Motor neuron (in vitro differentiated cells): ENCODE data around the gene CNTD1. TPM values are rescaled to one million over a fixed set of nuclear protein-coding genes. Genes with fewer than 3 reads are reported as not detected.

ENCODE experiments used
- ATAC-seq, 8 experiments: fragments of 200-7000 bp; cut with Tn5 transposase; replicated peaks in 6 of 8; 2 replicates each; pipeline ENCODE4 v1.8.0; 2021; ENCODE audit warnings: mild to moderate bottlenecking in 8 of 8, moderate library complexity in 8 of 8
- H3K27ac ChIP-seq, 2 donors: fragments of 250-450 bp; sonication (Bioruptor Pico); 2 replicates each; pipeline ENCODE4 v1.9.0; 2021; ENCODE audit warnings: antibody characterized with exemption in 2 of 2, mild to moderate bottlenecking in 2 of 2, moderate library complexity in 1 of 2
- H3K4me1 ChIP-seq, 2 donors: fragments of 250-450 bp; sonication (Bioruptor Pico); replicated peaks in 1 of 2; 2 replicates each; pipeline ENCODE4 v1.6.1; 2021; ENCODE audit warnings: antibody characterized with exemption in 2 of 2, mild to moderate bottlenecking in 2 of 2, moderate library complexity in 1 of 2
- H3K4me3 ChIP-seq, 5 donors: fragments of 250-450 bp; sonication (Bioruptor Pico); 2 replicates each; pipeline ENCODE4 v1.9.0; 2021; ENCODE audit warnings: antibody characterized with exemption in 5 of 5, mild to moderate bottlenecking in 5 of 5, moderate library complexity in 4 of 5
- WGBS, 10 experiments: fragments of 450-650 bp; shearing (Covaris generic); methylation state at CpG; one replicate each; pipeline ENCODE4 v1.0.0; 2022; 5-methylcytosine and 5-hydroxymethylcytosine counted together
- in situ Hi-C, 9 experiments: fragments of 400-800 bp; cut with MboI; loops; one replicate each; pipeline ENCODE4 v1.15.0; 2021; ENCODE audit warnings: low sequenced_read_pairs in 9 of 9, low pct_unique_long_range_greater_than_20kb in 2 of 9; ENCODE audit not compliant: unreplicated experiment in 9 of 9
- total RNA-seq, 8 experiments: library from RNA; unstranded; fragments of 300-600 nt; gene quantifications; 2 replicates each; pipeline versions ENCODE4 v1.2.3 to v1.2.4, GENCODE V29; 2022

Gene CNTD1
- total RNA-seq, 8 experiments from 2014 or later: 0.58 to 3.8 (median 0.81) TPM

DNA sequence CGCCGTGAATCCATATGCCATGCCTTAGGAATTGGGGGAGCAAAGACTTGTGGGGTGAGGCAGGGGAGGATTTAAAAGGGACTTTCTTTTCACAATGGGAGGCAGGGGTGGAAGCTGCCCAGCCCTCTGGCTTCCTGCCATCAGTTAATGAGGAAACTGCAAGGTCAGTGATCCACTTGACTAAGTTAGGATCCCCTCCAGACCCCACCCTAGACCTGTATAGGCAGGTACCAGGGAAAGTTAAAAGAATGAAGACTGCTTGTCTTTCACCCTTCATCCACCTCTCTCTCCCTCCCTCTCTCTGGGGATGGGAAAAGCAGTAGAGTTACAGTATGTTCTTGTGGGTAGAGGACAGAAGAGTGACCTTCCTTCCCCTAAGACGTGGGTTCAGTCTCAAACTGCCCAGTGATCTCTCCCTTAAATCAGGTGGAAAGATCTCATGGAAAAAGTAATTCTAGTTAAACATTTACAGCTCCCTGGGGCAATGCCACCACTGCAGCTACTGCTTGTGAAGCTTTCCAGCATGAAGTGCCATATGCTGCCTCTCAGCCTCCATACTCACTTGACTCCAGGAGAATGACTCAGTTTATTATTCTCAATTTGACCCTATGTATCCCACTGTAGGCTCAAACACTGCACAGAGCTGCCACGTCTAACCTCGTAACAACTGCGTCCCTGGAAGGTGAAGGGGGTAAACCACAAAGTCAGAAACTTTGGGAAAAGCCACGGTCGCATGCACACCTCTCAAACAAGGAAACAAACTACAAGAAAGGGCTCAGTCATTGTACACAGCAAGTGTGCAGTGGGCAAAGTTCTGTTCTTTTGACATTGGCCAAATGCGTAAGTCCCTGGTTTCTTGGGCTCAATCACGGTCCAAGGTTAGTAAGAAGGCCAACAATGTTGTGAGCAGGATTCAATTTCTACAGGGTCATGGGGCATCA lies 1.3 kb upstream of the CNTD1 start:
- ATAC-seq: no peak
- Histone ChIP-seq H3K4me1 (peaks cover 4 to 5% of the 10 kb centered on the region in 2 donors), H3K27ac (no peak overlapping the region), H3K4me3 (peak overlapping the region; percentile 66 to 99 (median 91))
- WGBS, 10 experiments: 20 to 100% (median 54%) methylated on average over 1 to 6 of the region's 10 CpGs; no CpG with 5 or more reads in 3 of the 10 experiments
- in situ Hi-C loops: no loop called here

DNA sequence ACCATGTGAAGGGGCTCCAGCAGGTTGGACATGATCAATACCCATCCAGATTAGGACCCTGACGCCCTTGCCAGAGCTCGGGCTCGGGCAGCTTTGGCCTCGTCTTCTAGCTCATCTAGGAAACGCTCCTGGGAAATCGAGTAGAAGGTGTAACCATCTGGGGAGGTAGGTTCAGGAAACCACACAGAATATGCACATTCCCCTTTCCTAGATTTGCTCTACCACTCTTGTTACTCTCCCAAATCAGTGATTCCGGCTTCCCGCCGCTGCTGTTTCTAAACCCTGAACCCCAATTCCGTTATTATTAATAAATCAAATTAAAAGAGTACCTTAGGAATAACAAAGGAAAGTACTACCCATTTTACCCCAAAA lies 664 bp upstream of the CNTD1 start:
- in situ Hi-C loops: no loop called here
- WGBS, 10 experiments: 0 to 47% (median 15%) methylated on average over 1 to 10 of the region's 10 CpGs; no CpG with 5 or more reads in 1 of the 10 experiments
- peak overlapping the region; percentile 66 to 99 (median 91) for H3K4me3 ChIP-seq
- peaks cover 4 to 5% of the 10 kb centered on the region in 2 donors for H3K4me1 ChIP-seq
- H3K27ac ChIP-seq: peak overlapping the region; percentile 46 to 77
- peak in 3 of 8 experiments; percentile 2 to 23 (median 9) for ATAC-seq

DNA sequence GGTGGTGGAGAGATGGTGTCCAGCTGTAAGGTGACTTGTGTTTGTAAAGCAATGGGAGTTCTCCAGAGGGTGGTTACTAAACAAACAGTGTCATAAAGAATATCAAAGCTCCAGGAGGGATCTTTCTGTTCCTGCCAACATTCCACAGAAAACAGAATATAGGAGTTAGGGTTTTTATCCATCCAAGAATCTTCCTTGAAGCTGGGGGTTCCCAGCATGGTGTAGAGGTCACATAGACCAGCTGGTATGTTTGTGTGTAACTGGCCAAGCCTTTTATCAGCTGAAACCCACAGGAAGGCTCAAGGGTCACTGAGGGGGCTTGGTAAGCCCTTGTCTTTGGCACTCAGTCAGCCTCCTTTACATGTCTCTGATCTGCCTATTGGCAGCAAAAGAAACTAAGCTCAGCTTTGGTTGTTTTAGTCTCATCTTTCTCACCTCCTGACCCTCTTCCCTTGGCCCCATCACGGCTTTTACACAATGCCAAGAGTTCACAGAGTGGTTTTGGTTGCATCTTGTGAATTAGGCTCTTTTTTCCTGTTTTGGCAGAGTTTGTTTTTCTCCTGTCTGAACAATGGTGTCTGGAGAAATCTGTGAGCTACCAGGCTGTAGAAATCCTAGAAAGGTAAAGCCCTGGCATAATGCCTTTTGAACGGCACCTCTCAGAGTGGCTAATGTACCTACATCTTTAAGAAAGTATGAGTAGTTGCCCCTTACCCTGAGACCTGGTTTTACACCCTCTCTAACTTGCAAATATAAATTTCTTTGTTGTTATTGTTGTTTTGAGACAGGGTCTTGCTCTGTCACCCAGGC lies 4.6 kb downstream of the CNTD1 start:
- no peak for ATAC-seq
- 0 to 54% (median 33%) methylated on average over 1 to 2 of the region's 2 CpGs; no CpG with 5 or more reads in 3 of the 10 experiments for WGBS, 10 experiments
- in situ Hi-C loops: no loop called here
- H3K4me1 ChIP-seq: no peaks in the 10 kb centered on the region
- no peak overlapping the region for H3K4me3 ChIP-seq
- no peak overlapping the region for H3K27ac ChIP-seq

DNA sequence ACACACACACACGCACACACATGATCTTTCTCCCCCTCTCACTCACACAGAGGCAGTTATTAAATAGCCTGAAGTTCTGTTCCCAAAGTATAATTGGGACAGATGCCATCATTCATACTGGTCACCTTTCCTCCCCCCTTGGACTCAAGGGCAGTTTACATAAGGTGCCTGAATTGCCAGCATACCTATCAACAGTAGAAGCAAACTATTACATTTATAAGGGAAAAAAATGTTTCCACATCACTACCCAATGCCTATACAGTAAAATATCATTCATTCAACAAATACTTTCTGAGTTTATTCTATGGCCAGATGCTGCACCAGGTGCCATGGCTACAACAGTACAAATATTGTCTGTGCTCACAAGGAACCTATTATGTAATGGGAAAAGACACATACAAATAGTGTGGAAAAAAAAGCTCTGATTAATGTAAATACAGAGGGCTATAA lies 6.3 kb downstream of the CNTD1 start:
- H3K4me3 ChIP-seq: no peak overlapping the region
- WGBS, 10 experiments: 60 to 100% (median 89%) methylated on average over 1 of the region's 1 CpG; no CpG with 5 or more reads in 6 of the 10 experiments
- ATAC-seq: peak in 3 of 8 experiments; percentile 13 to 87 (median 62)
- in situ Hi-C loops: no loop called here
- no peak overlapping the region for H3K27ac ChIP-seq
- no peaks in the 10 kb centered on the region for H3K4me1 ChIP-seq

DNA sequence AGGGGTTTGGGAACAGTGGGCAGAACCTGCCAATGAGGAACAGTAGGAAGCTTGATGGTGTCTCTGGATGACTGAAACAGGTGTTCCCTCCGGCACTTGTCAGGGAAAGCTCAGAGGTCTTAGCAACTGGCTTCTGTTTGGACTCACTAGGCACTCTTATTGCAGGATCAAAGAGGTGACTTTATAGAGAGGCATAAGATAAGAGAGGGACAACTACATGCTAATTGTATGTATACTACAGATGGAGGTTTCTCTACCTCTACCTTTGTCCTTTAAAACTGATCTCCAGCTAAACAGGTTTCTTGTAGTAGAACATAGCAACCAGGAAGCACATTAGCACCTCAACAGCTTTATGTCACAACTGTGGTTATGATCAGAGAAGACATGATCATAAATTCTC lies 7.6 kb downstream of the CNTD1 start:
- no peak for ATAC-seq
- WGBS, 10 experiments: 83 to 100% (median 100%) methylated on average over 1 of the region's 1 CpG; no CpG with 5 or more reads in 7 of the 10 experiments
- H3K4me1 ChIP-seq: no peaks in the 10 kb centered on the region
- in situ Hi-C loops: no loop called here
- H3K4me3 ChIP-seq: no peak overlapping the region
- H3K27ac ChIP-seq: no peak overlapping the region

DNA sequence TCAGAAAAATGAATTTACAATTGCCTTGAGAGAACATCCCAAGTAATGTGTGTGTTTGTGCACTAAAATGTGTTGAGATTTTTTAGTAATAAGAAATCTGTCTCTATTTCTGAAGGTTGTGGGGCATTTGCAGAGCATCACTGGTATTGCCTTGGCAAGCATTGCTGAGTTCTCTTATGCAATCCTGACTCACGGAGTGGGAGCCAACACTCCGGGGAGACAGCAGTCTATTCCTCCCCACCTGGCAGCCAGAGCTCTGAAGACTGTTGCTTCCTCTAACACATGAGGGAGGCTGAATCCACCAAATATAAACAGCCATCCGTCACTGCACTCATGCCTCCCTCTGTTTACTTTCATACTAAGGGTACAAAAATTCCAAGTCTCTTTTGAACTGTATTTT lies 10.6 kb downstream of the CNTD1 start:
- Histone ChIP-seq H3K4me3 (no peak overlapping the region), H3K4me1 (no peaks in the 10 kb centered on the region), H3K27ac (no peak overlapping the region)
- WGBS, 10 experiments: 0 to 90% (median 77%) methylated on average over 1 to 3 of the region's 3 CpGs; no CpG with 5 or more reads in 1 of the 10 experiments
- ATAC-seq: peak in 2 of 8 experiments; percentile 27 to 42
- in situ Hi-C loops: no loop called here

DNA sequence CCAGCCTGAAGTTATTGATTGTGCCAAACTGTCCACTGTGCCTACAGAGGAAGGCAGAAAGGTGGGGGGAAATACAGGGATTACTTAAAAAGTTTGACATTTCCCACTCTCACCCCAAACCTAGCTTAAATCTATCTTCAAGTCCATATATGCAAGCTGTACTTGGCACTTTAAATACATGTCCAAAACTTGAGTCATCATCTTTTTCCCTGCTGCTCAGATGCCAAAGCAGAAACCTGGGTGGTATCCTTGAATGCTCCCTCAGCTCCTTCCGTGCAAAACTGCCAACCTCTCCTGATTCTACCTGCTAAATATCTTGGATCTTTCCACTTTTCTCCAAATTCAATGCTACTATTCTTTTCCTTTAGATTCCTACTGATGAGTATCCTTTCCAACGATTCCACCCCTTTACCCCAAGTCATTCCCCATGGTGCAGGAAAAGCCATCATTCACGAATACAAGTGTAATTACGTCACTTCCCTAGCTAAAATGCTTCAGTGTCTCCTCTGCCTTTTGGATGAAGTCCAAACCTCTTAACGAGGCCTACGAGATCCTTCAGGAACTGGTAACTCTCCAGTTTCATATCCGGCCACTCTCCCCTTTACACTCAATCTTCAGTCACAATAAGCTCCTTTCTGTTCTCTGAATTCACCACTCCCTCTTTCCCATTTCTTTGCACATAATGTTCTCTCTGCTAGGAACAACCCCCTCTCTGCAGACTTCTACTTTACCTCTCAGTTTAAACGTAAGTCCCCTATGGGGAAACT lies 16.2 kb downstream of the CNTD1 start:
- Histone ChIP-seq H3K4me1 (no peaks in the 10 kb centered on the region), H3K27ac (no peak overlapping the region), H3K4me3 (no peak overlapping the region)
- peak in 1 of 8 experiments; percentile 43 for ATAC-seq
- 10 to 100% (median 88%) methylated on average over 1 to 8 of the region's 8 CpGs for WGBS, 10 experiments
- in situ Hi-C loops: no loop called here

DNA sequence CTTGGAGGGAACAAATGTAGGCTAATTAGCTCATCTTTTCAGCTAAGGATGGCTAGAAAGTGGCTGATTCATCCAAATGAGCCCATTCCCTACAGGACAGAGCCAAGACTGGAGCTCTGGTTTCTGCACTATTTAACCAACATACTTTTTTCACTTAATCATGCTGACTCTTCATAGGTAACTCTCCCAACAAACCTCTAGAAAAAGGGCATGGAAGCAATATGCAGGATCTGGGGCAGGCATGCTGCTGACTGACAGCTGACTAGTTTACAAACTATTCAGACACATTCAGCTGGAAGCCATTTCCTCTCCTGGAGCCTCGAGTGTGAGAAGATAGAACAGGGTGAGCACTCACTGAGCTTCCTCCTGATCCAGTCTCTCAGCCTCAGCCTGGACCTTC lies 19.2 kb downstream of the CNTD1 start:
- 40 to 80% (median 43%) methylated on average over 1 of the region's 1 CpG; no CpG with 5 or more reads in 7 of the 10 experiments for WGBS, 10 experiments
- in situ Hi-C loops: no loop called here
- Histone ChIP-seq H3K4me1 (peaks cover 1 to 4% of the 10 kb centered on the region in 2 donors), H3K27ac (no peak overlapping the region), H3K4me3 (no peak overlapping the region)
- ATAC-seq: no peak

DNA sequence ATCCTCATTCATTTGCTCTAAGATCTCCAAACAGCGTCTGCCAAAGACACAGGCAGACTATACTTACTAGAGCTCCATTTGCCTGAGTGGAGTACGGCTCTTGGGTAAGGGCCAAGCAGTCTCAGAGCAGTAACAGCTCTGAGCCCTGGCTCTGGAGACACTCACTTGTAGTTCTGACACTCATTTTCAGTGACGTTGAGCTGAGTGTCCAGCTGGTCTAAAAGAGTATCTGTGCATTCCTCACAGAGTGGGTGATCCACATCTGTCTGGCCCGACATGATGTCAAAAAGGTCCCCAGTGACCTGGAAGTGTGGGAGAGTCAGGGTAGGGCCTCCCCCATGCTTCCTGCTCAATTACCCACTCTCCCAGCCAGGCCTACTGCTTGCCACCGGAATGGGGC lies 19.7 kb downstream of the CNTD1 start:
- no peak overlapping the region for H3K27ac ChIP-seq
- H3K4me1 ChIP-seq: peaks cover 6 to 9% of the 10 kb centered on the region in 2 donors
- H3K4me3 ChIP-seq: no peak overlapping the region
- WGBS, 10 experiments: 50 to 100% (median 83%) methylated on average over 1 to 4 of the region's 5 CpGs; no CpG with 5 or more reads in 4 of the 10 experiments
- in situ Hi-C loops: no loop called here
- ATAC-seq: no peak

DNA sequence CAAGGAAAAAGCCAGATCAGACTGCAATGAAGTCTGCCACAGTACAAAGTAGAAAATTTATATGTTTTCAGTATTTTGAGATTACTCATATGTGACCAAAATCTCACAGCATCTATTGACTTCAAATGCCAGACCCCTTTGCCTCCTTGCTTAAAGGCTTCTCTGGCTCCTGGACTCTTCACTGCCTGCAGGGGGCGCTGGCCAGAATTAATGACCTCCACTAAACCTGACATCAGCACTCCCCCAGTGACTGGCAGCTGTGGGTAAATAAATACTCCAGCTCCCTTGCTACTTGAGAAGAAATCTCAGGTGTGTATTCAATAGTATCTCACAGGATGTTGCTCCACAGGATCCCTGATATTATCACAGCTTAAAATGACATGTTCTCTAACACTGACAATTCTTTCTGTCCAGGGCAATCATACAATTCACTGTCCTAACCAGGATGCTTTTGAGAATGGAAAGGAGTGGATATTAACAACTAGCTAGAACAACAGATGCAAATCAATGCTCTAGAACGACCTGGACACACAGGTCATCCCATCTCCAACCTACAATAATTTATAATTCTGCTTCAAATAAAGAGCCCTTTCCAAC lies 21.4 kb downstream of the CNTD1 start:
- in situ Hi-C loops: no loop called here
- H3K4me3 ChIP-seq: no peak overlapping the region
- peak in 3 of 8 experiments; percentile 3 to 17 (median 9) for ATAC-seq
- H3K27ac ChIP-seq: no peak overlapping the region
- WGBS, 10 experiments: 0 to 29% (median 0%) methylated on average over 1 of the region's 2 CpGs; no CpG with 5 or more reads in 3 of the 10 experiments
- peaks cover 8 to 10% of the 10 kb centered on the region in 2 donors for H3K4me1 ChIP-seq

DNA sequence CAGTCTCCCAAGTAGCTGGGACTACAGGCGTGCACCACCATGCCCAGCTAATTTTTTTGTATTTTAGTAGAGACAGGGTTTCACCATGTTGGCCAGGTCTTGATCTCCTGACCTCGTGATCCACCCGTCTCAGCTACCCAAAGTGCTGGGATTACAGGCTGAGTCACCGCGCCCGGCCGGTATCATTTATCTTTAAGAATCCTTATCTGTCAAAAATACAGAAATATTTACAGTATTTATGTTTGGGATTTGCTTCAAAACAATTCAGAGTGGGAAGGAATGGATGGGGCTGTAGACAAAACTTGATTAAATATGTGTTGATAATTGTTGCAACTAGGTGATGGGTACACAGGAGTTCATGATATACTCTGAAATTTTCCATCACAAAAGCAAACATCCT lies 22.5 kb downstream of the CNTD1 start:
- WGBS, 10 experiments: 89 to 100% (median 100%) methylated on average over 1 to 3 of the region's 7 CpGs; no CpG with 5 or more reads in 6 of the 10 experiments
- Histone ChIP-seq H3K27ac (no peak overlapping the region), H3K4me3 (no peak overlapping the region), H3K4me1 (peaks cover 8 to 10% of the 10 kb centered on the region in 2 donors)
- ATAC-seq: no peak
- in situ Hi-C loops: no loop called here

DNA sequence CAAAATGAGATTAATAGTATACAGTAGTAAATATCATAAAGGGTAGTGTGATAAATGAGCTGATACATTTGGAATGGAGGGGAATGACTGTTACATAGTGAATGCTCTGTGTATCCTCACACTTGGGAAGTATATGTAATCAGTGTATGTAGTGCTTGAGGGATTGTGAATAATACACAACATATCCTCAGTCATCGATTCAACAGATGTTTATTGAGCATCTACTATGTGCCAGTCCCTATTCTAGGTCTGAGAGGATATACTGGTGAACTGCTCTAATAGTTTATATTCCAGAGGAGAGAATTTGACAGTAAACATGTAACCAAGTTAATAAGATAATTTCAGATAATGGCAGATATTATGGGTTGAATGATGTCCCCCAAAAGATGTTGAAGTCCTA lies 28.8 kb downstream of the CNTD1 start:
- in situ Hi-C loops: loop anchor here in 3 of 9 experiments (25.0 kb wide), 1 partner anchor 110 kb away; no protein-coding TSS in a partner anchor
- H3K4me3 ChIP-seq: no peak overlapping the region
- H3K27ac ChIP-seq: no peak overlapping the region
- 20 to 88% (median 82%) methylated on average over 1 of the region's 1 CpG; no CpG with 5 or more reads in 1 of the 10 experiments for WGBS, 10 experiments
- no peak for ATAC-seq
- H3K4me1 ChIP-seq: peaks cover 12 to 14% of the 10 kb centered on the region in 2 donors
